Fibroblast of lung (primary cell): ENCODE results near the gene KRTAP10-5. TPM values are rescaled to one million over a fixed set of nuclear protein-coding genes. Genes with fewer than 3 reads are reported as not detected.

ENCODE experiments used
- DNase-seq, 2 donors: peaks; one replicate each; pipeline versions ENCODE4 v3.0.0 to v3.0.0-alpha.2; 2010; ENCODE audit warnings: low read depth in 2 of 2
- H2AFZ ChIP-seq: 2 replicates; pipeline ENCODE4 v1.5.1; 2012; ENCODE audit warnings: low read length, control low read depth, inconsistent platforms
- H3K27ac ChIP-seq: 2 replicates; pipeline ENCODE4 v1.5.1; 2011; ENCODE audit warnings: low read length, control low read depth; ENCODE audit not compliant: insufficient read depth
- H3K27me3 ChIP-seq: 2 replicates; pipeline ENCODE4 v1.5.1; 2011; ENCODE audit warnings: mild to moderate bottlenecking, low read length; ENCODE audit not compliant: control insufficient read depth, insufficient read depth
- H3K36me3 ChIP-seq: 2 replicates; pipeline ENCODE4 v1.5.1; 2011; ENCODE audit warnings: low read length; ENCODE audit not compliant: control insufficient read depth, insufficient read depth
- H3K4me1 ChIP-seq: 2 replicates; pipeline ENCODE4 v1.5.1; 2011; ENCODE audit warnings: low read length; ENCODE audit not compliant: control insufficient read depth, insufficient read depth; ENCODE audit errors: extremely low read depth
- H3K4me2 ChIP-seq: 2 replicates; pipeline ENCODE4 v1.5.1; 2011; ENCODE audit warnings: low read length, control low read depth; ENCODE audit not compliant: insufficient read depth; ENCODE audit errors: extremely low read depth
- H3K4me3 ChIP-seq, 4 experiments: fragments of 200-600 bp in 1 of 4; sonication (generic) in 1 of 4; replicated peaks in 1 of 4; 2 replicates each; pipeline ENCODE4 v1.5.1; 2011 to 2016; ENCODE audit warnings: low read length in 4 of 4, low read depth in 3 of 4, mild to moderate bottlenecking in 3 of 4, control low read depth in 2 of 4, inconsistent platforms in 1 of 4, mixed read lengths in 1 of 4; ENCODE audit not compliant: insufficient read depth in 1 of 4; ENCODE audit errors: control extremely low read depth in 1 of 4
- H3K79me2 ChIP-seq: 2 replicates; pipeline ENCODE4 v1.5.1; 2012; ENCODE audit warnings: mild to moderate bottlenecking, low read length, inconsistent platforms; ENCODE audit not compliant: control insufficient read depth, insufficient read depth
- H3K9ac ChIP-seq: 2 replicates; pipeline ENCODE4 v1.5.1; 2011; ENCODE audit warnings: mild to moderate bottlenecking, low read length, control low read depth; ENCODE audit not compliant: insufficient read depth
- H3K9me3 ChIP-seq: 2 replicates; pipeline ENCODE4 v1.5.1; 2012; ENCODE audit warnings: low read depth, low read length; ENCODE audit not compliant: control insufficient read depth, insufficient read depth
- H4K20me1 ChIP-seq: 2 replicates; pipeline ENCODE4 v1.5.1; 2011; ENCODE audit warnings: low read length; ENCODE audit not compliant: control insufficient read depth, insufficient read depth; ENCODE audit errors: extremely low read depth
- EZH2 ChIP-seq: IDR thresholded peaks from 2 replicates; pipeline ENCODE4 v1.5.1; 2012; ENCODE audit warnings: low read length, control low read depth, mild to moderate bottlenecking; ENCODE audit errors: missing control alignments
- polyA plus RNA-seq, 2 donors: library from polyadenylated mRNA; depleted of rRNA in 1 of 2; stranded (reverse) in 1 of 2; unstranded in 1 of 2; fragments of >200 nt; gene quantifications; 2 replicates each; pipeline ENCODE4 v1.2.1, GENCODE V29; 2011 to 2012; ENCODE audit warnings: missing spikeins in 1 of 2
- total RNA-seq: library from RNA; depleted of rRNA; stranded (reverse); fragments of >200 nt; gene quantifications from 2 replicates; pipeline ENCODE4 v1.2.1, GENCODE V29; 2014
- TF ChIP-seq, protein P1 (sequence below), 2 donors: IDR thresholded peaks in 1 of 2; conservative IDR thresholded peaks in 1 of 2; 1 replicate in 1 of 2; 2 replicates in 1 of 2; pipeline ENCODE4 v1.5.1; 2011 to 2012; ENCODE audit warnings: low read length in 2 of 2, control low read depth in 1 of 2, inconsistent platforms in 1 of 2, low read depth in 1 of 2, mild to moderate bottlenecking in 1 of 2

KRTAP10-5 gene
- total and polyA plus RNA-seq, 2 donors (not counting 1 experiment from before 2014, with no cell fraction given), result not detected

- Histone ChIP-seq H3K27ac (no peak within 1 kb of the TSS), H2AFZ (no peak within 1 kb of the TSS), H3K27me3 (no peaks in the 10 kb centered on the region), H3K4me2 (no peak within 1 kb of the TSS), H4K20me1 (no peaks in the 10 kb centered on the region), H3K9me3 (no peaks in the 10 kb centered on the region), H3K79me2 (no peaks in the 10 kb centered on the region), H3K4me1 (no peaks in the 10 kb centered on the region), H3K9ac (no peak within 1 kb of the TSS), H3K36me3 (no peaks in the 10 kb centered on the region), H3K4me3 (no peak within 1 kb of the TSS)
- no peak for DNase-seq
- TF ChIP-seq EZH2, result no peak
These were observed 40.3 kb downstream of the KRTAP10-5 start, which contains the start of gene KRTAP10-1 for GRCh38 chr21:44539991-44540666. Gene KRTAP10-1 (minus strand): TSS chr21:44540195. CDS start chr21:44540150, 45 bp downstream.

DNA sequence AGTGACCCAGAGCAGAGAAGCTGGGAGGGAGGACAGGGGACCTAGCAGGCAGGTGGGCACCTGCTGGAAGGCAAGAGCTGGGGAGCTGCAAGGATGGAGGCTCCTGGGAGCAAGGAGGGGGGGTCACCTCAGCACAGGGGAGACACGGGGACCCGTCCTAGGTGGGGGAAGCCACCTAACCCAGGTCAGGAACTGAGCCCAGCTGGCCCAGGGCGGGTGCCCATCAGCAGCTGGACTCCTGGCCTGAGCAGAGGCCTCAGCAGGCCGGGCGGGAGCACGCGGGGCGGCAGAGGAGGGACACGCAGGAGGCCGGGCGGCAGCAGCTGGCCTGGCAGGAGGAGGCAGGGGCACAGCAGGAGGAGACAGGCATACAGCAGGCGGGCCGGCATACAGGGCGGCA, 41.4 kb downstream of the KRTAP10-5 start:
- H3K27me3 ChIP-seq, result no peaks in the 10 kb centered on the region
- no peak overlapping the region for H2AFZ ChIP-seq
- no peak for TF ChIP-seq EZH2
- TF ChIP-seq, protein P1, sequence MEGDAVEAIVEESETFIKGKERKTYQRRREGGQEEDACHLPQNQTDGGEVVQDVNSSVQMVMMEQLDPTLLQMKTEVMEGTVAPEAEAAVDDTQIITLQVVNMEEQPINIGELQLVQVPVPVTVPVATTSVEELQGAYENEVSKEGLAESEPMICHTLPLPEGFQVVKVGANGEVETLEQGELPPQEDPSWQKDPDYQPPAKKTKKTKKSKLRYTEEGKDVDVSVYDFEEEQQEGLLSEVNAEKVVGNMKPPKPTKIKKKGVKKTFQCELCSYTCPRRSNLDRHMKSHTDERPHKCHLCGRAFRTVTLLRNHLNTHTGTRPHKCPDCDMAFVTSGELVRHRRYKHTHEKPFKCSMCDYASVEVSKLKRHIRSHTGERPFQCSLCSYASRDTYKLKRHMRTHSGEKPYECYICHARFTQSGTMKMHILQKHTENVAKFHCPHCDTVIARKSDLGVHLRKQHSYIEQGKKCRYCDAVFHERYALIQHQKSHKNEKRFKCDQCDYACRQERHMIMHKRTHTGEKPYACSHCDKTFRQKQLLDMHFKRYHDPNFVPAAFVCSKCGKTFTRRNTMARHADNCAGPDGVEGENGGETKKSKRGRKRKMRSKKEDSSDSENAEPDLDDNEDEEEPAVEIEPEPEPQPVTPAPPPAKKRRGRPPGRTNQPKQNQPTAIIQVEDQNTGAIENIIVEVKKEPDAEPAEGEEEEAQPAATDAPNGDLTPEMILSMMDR (conservative IDR thresholded peaks at IDR 0.05 in 1 of 2, IDR thresholded peaks at IDR 0.05 in 1 of 2; ENCODE audit: low read depth in 1 of 2, low read length in 2 of 2), result no peak
- H3K36me3 ChIP-seq, result no peaks in the 10 kb centered on the region
- no peak overlapping the region for H3K4me2 ChIP-seq
- no peak overlapping the region for H3K4me3 ChIP-seq
- DNase-seq, result no peak
- no peaks in the 10 kb centered on the region for H3K4me1 ChIP-seq
- no peaks in the 10 kb centered on the region for H3K79me2 ChIP-seq
- no peak overlapping the region for H3K9ac ChIP-seq
- no peaks in the 10 kb centered on the region for H4K20me1 ChIP-seq
- no peak overlapping the region for H3K27ac ChIP-seq
- H3K9me3 ChIP-seq, result no peaks in the 10 kb centered on the region

GRCh38 chr21:44537930-44538911, 42.2 kb downstream of the KRTAP10-5 start:
- Histone ChIP-seq H3K4me1 (no peaks in the 10 kb centered on the region), H3K4me3 (no peak overlapping the region), H3K9ac (no peak overlapping the region), H3K4me2 (no peak overlapping the region), H3K79me2 (no peaks in the 10 kb centered on the region), H3K27me3 (no peaks in the 10 kb centered on the region), H3K9me3 (no peaks in the 10 kb centered on the region), H4K20me1 (no peaks in the 10 kb centered on the region), H2AFZ (no peak overlapping the region), H3K36me3 (no peaks in the 10 kb centered on the region), H3K27ac (no peak overlapping the region)
- TF ChIP-seq, protein P1 (conservative IDR thresholded peaks at IDR 0.05 in 1 of 2, IDR thresholded peaks at IDR 0.05 in 1 of 2; ENCODE audit: low read depth in 1 of 2, low read length in 2 of 2), result no peak
- no peak for TF ChIP-seq EZH2
- DNase-seq, result no peak
